A549 (cell line): ENCODE data around the gene CRB1.

ENCODE experiments used
- CBX8 ChIP-seq: fragments of 200-600 bp; sonication (generic); IDR thresholded peaks from 2 replicates; pipeline ENCODE4 v1.6.1; 2016
- JUN ChIP-seq, 2 experiments: fragments of >200 bp; sonication (Bioruptor Twin); formaldehyde crosslinking; IDR thresholded peaks; 2 replicates in 1 of 2; 3 replicates in 1 of 2; pipeline ENCODE4 v1.6.1; 2016 to 2017
- MAFK ChIP-seq: fragments of 450-650 bp; IDR thresholded peaks from 2 replicates; pipeline ENCODE4 v1.6.1; 2014; ENCODE audit not compliant: partially characterized antibody
- POLR2A ChIP-seq: IDR thresholded peaks from 2 replicates; pipeline ENCODE4 v1.6.1; 2012; ENCODE audit warnings: mild to moderate bottlenecking, low read length
- SREBF2 ChIP-seq: fragments of 450-650 bp; IDR thresholded peaks from 2 replicates; pipeline ENCODE4 v1.6.1; 2014; ENCODE audit warnings: mild to moderate bottlenecking, moderate library complexity
- TF ChIP-seq, protein P1 (sequence below): fragments of >200 bp; sonication (Bioruptor Twin); formaldehyde crosslinking; IDR thresholded peaks from 3 replicates; pipeline ENCODE4 v1.5.1; 2016
- TF ChIP-seq, protein P2 (sequence below): IDR thresholded peaks from 2 replicates; pipeline ENCODE4 v1.6.1; 2012; ENCODE audit warnings: low read depth, borderline replicate concordance
- TF ChIP-seq, protein P3 (sequence below): IDR thresholded peaks from 2 replicates; pipeline ENCODE4 v1.6.1; 2012

DNA sequence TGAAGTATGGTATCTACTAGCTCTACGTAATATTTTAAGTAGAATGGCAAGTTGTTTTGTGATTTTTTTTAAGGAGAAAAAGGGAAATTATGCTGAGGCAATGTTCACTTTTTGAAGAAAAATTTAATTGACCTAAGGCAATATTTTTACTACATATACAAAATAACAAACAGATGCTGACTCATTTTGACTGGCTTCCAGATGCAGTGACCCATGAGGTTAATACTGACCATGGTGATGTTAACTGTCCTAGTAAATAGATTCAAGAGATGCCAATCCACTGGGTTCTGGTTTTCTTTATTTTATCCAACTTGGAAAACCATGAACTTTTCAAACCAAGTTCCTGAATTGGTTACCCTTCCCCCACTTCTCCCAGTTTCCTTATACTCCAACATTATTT is 154.9 kb downstream of the CRB1 start:
- TF ChIP-seq JUN (IDR thresholded peaks at IDR 0.05) (no peak), CBX8 (no peak), SREBF2 (no peak), POLR2A (no peak), MAFK (no peak)
- TF ChIP-seq, protein P1, sequence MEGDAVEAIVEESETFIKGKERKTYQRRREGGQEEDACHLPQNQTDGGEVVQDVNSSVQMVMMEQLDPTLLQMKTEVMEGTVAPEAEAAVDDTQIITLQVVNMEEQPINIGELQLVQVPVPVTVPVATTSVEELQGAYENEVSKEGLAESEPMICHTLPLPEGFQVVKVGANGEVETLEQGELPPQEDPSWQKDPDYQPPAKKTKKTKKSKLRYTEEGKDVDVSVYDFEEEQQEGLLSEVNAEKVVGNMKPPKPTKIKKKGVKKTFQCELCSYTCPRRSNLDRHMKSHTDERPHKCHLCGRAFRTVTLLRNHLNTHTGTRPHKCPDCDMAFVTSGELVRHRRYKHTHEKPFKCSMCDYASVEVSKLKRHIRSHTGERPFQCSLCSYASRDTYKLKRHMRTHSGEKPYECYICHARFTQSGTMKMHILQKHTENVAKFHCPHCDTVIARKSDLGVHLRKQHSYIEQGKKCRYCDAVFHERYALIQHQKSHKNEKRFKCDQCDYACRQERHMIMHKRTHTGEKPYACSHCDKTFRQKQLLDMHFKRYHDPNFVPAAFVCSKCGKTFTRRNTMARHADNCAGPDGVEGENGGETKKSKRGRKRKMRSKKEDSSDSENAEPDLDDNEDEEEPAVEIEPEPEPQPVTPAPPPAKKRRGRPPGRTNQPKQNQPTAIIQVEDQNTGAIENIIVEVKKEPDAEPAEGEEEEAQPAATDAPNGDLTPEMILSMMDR = no peak
- TF ChIP-seq, protein P2, sequence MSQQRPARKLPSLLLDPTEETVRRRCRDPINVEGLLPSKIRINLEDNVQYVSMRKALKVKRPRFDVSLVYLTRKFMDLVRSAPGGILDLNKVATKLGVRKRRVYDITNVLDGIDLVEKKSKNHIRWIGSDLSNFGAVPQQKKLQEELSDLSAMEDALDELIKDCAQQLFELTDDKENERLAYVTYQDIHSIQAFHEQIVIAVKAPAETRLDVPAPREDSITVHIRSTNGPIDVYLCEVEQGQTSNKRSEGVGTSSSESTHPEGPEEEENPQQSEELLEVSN = no peak
- TF ChIP-seq, protein P3, sequence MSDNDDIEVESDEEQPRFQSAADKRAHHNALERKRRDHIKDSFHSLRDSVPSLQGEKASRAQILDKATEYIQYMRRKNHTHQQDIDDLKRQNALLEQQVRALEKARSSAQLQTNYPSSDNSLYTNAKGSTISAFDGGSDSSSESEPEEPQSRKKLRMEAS = no peak
